RWPE2 (cell line): Measurements from ENCODE around the gene PEX16.
A peak's percentile ranks its signal among the peaks of the same experiment; 100 is the strongest.

Experiments
- ATAC-seq: fragments of 200-7000 bp; cut with Tn5 transposase; 3 replicates; pipeline ENCODE4 v1.9.1; 2021; ENCODE audit warnings: low read depth
- DNase-seq: peaks from one replicate; pipeline ENCODE4 v3.0.0-alpha.2; 2020; ENCODE audit warnings: low spot score
- H3K27ac ChIP-seq: fragments of 450-650 bp; 2 replicates; pipeline ENCODE4 v1.5.1; 2017; ENCODE audit warnings: mild to moderate bottlenecking; ENCODE audit not compliant: poor library complexity, severe bottlenecking
- H3K27me3 ChIP-seq: fragments of 250-450 bp; sonication (Bioruptor Pico); 2 replicates; pipeline ENCODE4 v1.5.1; 2021; ENCODE audit warnings: mild to moderate bottlenecking, moderate library complexity; ENCODE audit not compliant: insufficient read depth, poor library complexity, severe bottlenecking
- H3K36me3 ChIP-seq: fragments of 250-450 bp; sonication (Bioruptor Pico); 2 replicates; pipeline ENCODE4 v1.5.1; 2020; ENCODE audit warnings: low read depth, mild to moderate bottlenecking, moderate library complexity
- H3K4me1 ChIP-seq: fragments of 250-450 bp; sonication (Bioruptor Pico); 2 replicates; pipeline ENCODE4 v1.5.1; 2021; ENCODE audit warnings: mild to moderate bottlenecking, moderate library complexity; ENCODE audit not compliant: insufficient read depth, poor library complexity, severe bottlenecking
- H3K4me3 ChIP-seq: fragments of 250-450 bp; sonication (Bioruptor Pico); 2 replicates; pipeline ENCODE4 v1.5.1; 2021; ENCODE audit warnings: mild to moderate bottlenecking, moderate library complexity; ENCODE audit not compliant: severe bottlenecking
- H3K9me3 ChIP-seq: fragments of 250-450 bp; sonication (Bioruptor Pico); 2 replicates; pipeline ENCODE4 v1.5.1; 2021; ENCODE audit warnings: mild to moderate bottlenecking, moderate library complexity; ENCODE audit not compliant: severe bottlenecking
- TF ChIP-seq, protein P1 (sequence below): fragments of 450-650 bp; IDR thresholded peaks from one replicate; pipeline ENCODE4 v1.5.1; 2017; ENCODE audit warnings: mild to moderate bottlenecking, moderate library complexity; ENCODE audit not compliant: poor library complexity, severe bottlenecking

Gene PEX16

DNA sequence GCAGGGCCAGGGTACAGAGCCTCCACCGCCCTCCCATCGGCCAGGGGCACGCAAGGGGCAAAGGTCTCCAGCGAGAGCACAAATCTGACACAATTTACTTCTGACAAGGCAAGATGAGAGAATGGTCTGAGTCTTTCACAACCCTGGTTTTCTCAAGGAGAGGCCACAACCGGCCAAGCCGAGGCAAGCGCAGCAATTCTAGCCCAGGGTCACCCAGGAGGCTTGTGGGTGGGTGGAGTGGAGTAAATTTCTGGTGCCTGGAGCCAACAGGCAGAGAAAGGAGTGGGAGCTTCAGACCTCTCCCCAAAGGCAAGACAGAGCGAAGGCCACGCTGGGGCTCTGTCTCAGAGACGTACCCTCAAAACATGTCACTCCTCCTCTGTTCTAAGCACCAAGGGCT is 14.1 kb upstream of the PEX16 start:
- H3K4me3 ChIP-seq = no peak overlapping the region
- peaks cover 25% of the 10 kb centered on the region for H3K36me3 ChIP-seq
- peaks cover 54% of the 10 kb centered on the region for H3K4me1 ChIP-seq
- DNase-seq (no peak), ATAC-seq (no peak)
- H3K27ac ChIP-seq = peak overlapping the region; percentile 95
- H3K27me3 ChIP-seq = no peaks in the 10 kb centered on the region
- TF ChIP-seq, protein P1, sequence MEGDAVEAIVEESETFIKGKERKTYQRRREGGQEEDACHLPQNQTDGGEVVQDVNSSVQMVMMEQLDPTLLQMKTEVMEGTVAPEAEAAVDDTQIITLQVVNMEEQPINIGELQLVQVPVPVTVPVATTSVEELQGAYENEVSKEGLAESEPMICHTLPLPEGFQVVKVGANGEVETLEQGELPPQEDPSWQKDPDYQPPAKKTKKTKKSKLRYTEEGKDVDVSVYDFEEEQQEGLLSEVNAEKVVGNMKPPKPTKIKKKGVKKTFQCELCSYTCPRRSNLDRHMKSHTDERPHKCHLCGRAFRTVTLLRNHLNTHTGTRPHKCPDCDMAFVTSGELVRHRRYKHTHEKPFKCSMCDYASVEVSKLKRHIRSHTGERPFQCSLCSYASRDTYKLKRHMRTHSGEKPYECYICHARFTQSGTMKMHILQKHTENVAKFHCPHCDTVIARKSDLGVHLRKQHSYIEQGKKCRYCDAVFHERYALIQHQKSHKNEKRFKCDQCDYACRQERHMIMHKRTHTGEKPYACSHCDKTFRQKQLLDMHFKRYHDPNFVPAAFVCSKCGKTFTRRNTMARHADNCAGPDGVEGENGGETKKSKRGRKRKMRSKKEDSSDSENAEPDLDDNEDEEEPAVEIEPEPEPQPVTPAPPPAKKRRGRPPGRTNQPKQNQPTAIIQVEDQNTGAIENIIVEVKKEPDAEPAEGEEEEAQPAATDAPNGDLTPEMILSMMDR = no peak
- no peaks in the 10 kb centered on the region for H3K9me3 ChIP-seq

DNA sequence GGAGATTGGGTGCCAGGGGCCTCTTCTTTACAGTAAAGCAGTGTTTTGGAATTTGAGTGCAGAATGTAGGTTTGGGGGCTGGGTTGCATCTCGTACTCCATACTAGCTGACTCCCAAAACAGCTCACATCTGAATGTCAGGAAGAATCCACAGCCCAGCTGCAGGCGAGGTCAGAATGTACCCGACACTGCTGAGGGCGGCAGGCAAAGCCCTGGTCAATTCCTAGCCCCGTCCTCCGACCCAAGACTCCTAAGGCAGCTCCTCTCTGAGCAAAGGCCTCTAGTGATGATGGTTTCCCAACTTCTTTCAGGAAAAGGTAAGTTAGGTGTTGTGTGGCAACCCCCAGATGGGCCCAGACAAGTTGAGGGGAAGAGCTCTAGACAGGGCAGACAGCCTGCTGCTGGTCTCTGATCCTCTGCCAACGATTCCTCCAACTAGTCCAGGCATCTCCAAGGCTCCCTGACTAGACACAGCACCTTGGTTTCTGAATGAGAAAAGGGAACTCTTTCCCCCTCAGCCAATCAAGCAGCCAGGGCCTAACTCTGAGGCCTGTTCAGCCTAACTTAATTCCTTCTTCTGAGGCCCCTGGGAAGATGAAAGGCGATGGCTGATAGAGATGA is 13.4 kb upstream of the PEX16 start:
- Histone ChIP-seq H3K4me1 (peaks cover 54% of the 10 kb centered on the region), H3K36me3 (peaks cover 25% of the 10 kb centered on the region), H3K9me3 (no peaks in the 10 kb centered on the region), H3K27ac (peak overlapping the region; percentile 95), H3K27me3 (no peaks in the 10 kb centered on the region), H3K4me3 (no peak overlapping the region)
- ATAC-seq (peak; percentile 86), DNase-seq (peak; percentile 92)
- TF ChIP-seq, protein P1 = no peak

DNA sequence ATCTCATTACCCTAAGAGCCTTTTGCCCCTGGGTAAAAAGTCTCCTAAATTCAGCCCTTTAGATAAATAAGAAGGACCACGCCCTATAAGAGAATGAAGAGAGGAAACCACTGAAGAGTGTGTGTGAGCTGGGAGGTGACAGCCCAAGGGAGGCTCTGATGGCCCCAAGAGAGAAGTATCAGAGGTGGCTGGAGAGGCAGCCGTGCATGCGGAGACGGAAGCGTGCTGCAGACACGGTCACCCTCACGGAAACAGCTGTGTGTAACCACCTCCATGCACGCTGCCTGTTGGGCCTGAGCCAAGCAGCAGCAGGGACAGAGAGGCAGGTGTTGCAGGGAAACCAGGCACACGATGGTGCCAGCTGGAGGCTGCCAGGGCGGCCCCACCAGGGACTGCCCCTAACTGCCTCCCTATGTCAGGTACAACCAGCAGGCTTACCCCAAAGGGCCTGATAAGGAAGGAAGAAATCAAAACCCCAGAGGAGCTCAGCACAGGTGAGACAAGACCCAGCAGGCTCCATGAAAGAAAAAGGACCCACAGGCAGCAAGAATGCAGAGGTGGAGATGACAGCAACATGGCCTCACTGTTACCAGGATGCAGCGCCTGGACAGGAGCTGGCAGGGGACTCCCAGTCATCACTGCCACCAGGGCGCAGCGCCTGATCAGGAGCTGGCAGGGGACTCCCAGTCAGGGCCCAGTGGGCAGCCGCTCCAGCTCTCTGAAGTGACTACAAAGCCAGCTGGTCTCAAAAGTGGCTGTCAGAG is 12.5 kb upstream of the PEX16 start:
- Histone ChIP-seq H3K9me3 (no peaks in the 10 kb centered on the region), H3K4me1 (peaks cover 54% of the 10 kb centered on the region), H3K36me3 (peaks cover 29% of the 10 kb centered on the region), H3K27me3 (no peaks in the 10 kb centered on the region), H3K27ac (peak overlapping the region; percentile 95), H3K4me3 (no peak overlapping the region)
- ATAC-seq = peak; percentile 1; the same call in 1 of the 3 replicates
- TF ChIP-seq, protein P1 = no peak
- DNase-seq = no peak

DNA sequence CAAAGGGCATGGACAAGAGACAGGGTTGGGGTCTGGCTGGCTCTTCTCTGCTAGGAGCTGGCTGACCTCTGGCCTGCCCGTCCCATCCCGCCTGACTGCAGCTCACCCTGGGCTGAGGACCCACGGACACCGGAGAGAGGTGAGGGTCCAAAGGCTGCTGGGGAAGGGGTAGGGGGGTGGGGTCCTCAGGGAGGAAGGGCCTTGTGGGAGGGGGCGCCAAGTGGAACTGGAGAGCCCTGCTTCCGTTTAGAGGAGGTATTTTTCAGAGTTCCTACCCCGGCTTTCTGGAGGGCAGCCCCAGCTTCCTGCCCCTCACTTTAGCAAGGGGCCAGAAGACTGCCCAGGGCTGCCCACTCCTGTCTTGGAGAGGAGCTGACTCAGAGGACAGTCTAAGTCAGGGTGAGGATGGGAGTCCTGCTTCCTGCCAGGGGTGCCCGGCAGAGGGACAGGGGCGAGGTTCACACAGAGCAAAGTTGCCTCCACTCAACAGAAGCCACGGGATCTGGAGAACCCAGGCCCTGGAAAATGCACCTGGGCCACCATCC is 11.9 kb upstream of the PEX16 start:
- Histone ChIP-seq H3K4me3 (no peak overlapping the region), H3K36me3 (peaks cover 35% of the 10 kb centered on the region), H3K4me1 (peaks cover 54% of the 10 kb centered on the region), H3K27ac (peak overlapping the region; percentile 95), H3K27me3 (no peaks in the 10 kb centered on the region), H3K9me3 (no peaks in the 10 kb centered on the region)
- TF ChIP-seq, protein P1 = no peak
- DNase-seq (no peak), ATAC-seq (peak; percentile 56)
